ENCODE data around the gene NR2C2. TPM values are rescaled to one million over a fixed set of nuclear protein-coding genes. Genes with fewer than 3 reads are reported as not detected.

The NR2C2 gene
- total and polyA plus RNA-seq, 2 of the 13 experiments (the other 11 are each of a cell fraction or from before 2014, with no cell fraction given) = 7.8 to 11.8 TPM

- no peak for TF ChIP-seq ZNF609 (CRISPR knock-in tag; IDR thresholded peaks at IDR 0.05; ENCODE audit: borderline replicate concordance)
- no peak for TF ChIP-seq CREB3 (CRISPR knock-in tag; IDR thresholded peaks at IDR 0.05)
- no peak for TF ChIP-seq ZBTB39 (CRISPR knock-in tag; IDR thresholded peaks at IDR 0.05)
- no peak for TF ChIP-seq IRF9 (CRISPR knock-in tag; IDR thresholded peaks at IDR 0.05; ENCODE audit: borderline replicate concordance)
- TF ChIP-seq USF2 (IDR thresholded peaks at IDR 0.05; ENCODE audit: low read depth, low read length) = no peak
- TF ChIP-seq USF2 (CRISPR knock-in tag; IDR thresholded peaks at IDR 0.05; ENCODE audit: borderline replicate concordance) = no peak
Measured at GRCh38 chr3:14909250-14909649, 38.1 kb upstream of the NR2C2 start (continued).
